Caco-2 (cell line): ENCODE measurements around the gene FAM53A. TPM values are rescaled to one million over a fixed set of nuclear protein-coding genes. Genes with fewer than 3 reads are reported as not detected.

Source experiments
- BruUV-seq: library from RNA; stranded (reverse); fragments of 400-500 nt; replicated peaks from 2 replicates; lab custom pipeline; 2021; lab: Mats Ljungman, UMichigan
- CTCF ChIA-PET: fragments of 300-600 bp; sonication (Branson Sonifier 250); formaldehyde crosslinking; loops from one replicate; lab custom pipeline; 2022; ENCODE audit warnings: antibody characterized with exemption; lab: Charles Lee
- POLR2A ChIA-PET: fragments of 300-600 bp; sonication (Branson Sonifier 250); formaldehyde crosslinking; loops from one replicate; lab custom pipeline; 2022; ENCODE audit warnings: antibody characterized with exemption; lab: Charles Lee
- DNase-seq, 2 experiments: peaks; one replicate each; pipeline versions ENCODE4 v3.0.0 to v3.0.0-alpha.2; 2020 to 2022
- H3K27me3 ChIP-seq: replicated peaks from 2 replicates; pipeline ENCODE4 v1.6.0; 2011; ENCODE audit warnings: low read length; ENCODE audit not compliant: control insufficient read depth, insufficient read depth
- H3K36me3 ChIP-seq: 2 replicates; pipeline ENCODE4 v1.5.1; 2011; ENCODE audit warnings: low read length; ENCODE audit not compliant: control insufficient read depth, insufficient read depth
- H3K4me1 ChIP-seq: fragments of 250-450 bp; sonication (Bioruptor Pico); 2 replicates; pipeline ENCODE4 v1.5.1; 2020; ENCODE audit warnings: mild to moderate bottlenecking
- H3K4me3 ChIP-seq: 2 replicates; pipeline ENCODE4 v1.5.1; 2011; ENCODE audit warnings: low read depth, mild to moderate bottlenecking, control low read depth, low read length
- H3K9me3 ChIP-seq: fragments of 250-450 bp; sonication (Bioruptor Pico); 2 replicates; pipeline ENCODE4 v1.5.1; 2020; ENCODE audit warnings: mild to moderate bottlenecking, moderate library complexity
- H3K27ac Mint-ChIP-seq: one replicate; pipeline ENCODE4 v1.8.0; 2022; ENCODE audit warnings: mixed read lengths; ENCODE audit not compliant: unreplicated experiment
- H3K27me3 Mint-ChIP-seq: one replicate; pipeline ENCODE4 v1.8.0; 2022; ENCODE audit warnings: mixed read lengths; ENCODE audit not compliant: insufficient read depth, unreplicated experiment
- H3K36me3 Mint-ChIP-seq: one replicate; pipeline ENCODE4 v1.8.0; 2022; ENCODE audit warnings: mild to moderate bottlenecking, mixed read lengths; ENCODE audit not compliant: insufficient read depth, unreplicated experiment
- H3K4me1 Mint-ChIP-seq: one replicate; pipeline ENCODE4 v1.8.0; 2022; ENCODE audit warnings: low read depth, mixed read lengths; ENCODE audit not compliant: unreplicated experiment
- H3K4me3 Mint-ChIP-seq: one replicate; pipeline ENCODE4 v1.8.0; 2022; ENCODE audit warnings: mild to moderate bottlenecking, moderate library complexity, mixed read lengths; ENCODE audit not compliant: unreplicated experiment
- H3K9me3 Mint-ChIP-seq: one replicate; pipeline ENCODE4 v1.8.0; 2022; ENCODE audit warnings: mixed read lengths; ENCODE audit not compliant: unreplicated experiment
- intact Hi-C: fragments of 100-400 bp; cut with micrococcal nuclease; formaldehyde crosslinking; loops from one replicate; pipeline ENCODE4 v1.10.0; 2022; ENCODE audit not compliant: unreplicated experiment
- total RNA-seq: library from RNA; stranded (reverse); gene quantifications from 2 replicates; pipeline ENCODE4 v1.2.3, GENCODE V29; 2022
- TF ChIP-seq, protein P1 (sequence below), 2 experiments: fragments of 200-600 bp in 1 of 2; IDR thresholded peaks; 1 replicate in 1 of 2; 2 replicates in 1 of 2; pipeline versions ENCODE4 v1.5.1 to v1.8.0; 2011 to 2022; ENCODE audit warnings: antibody characterized with exemption in 1 of 2, control low read depth in 1 of 2, inconsistent platforms in 1 of 2, low read depth in 1 of 2, low read length in 1 of 2, mild to moderate bottlenecking in 1 of 2, moderate library complexity in 1 of 2; ENCODE audit not compliant: insufficient read depth in 1 of 2, severe bottlenecking in 1 of 2, unreplicated experiment in 1 of 2

The FAM53A gene
- total RNA-seq, 1 experiment from 2014 or later, result 4.1 TPM

DNA sequence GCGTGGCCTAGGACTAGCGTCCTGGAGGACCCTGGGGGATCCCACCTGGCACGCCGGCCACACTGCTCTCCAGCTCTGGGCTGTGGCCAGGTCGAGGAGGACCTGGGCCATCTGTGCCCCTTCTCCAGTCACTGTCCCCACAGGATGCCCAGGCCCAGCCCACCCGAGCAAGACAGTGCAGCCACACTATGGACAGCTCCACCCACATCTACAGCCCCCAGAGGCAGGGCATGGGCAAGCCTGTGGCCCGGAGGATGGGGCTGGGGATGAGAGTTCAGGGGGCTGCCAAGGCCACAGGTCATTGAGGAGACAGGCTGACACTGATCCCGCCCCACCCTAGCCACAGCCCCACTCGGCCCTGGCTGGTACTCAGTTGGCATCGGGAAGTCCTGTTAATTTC is 30.3 kb downstream of the FAM53A start:
- ChIA-PET CTCF (no interaction called here), POLR2A (no interaction called here)
- no peaks in the 10 kb centered on the region for H3K4me1 Mint-ChIP-seq
- no peaks in the 10 kb centered on the region for H3K27me3 Mint-ChIP-seq
- intact Hi-C loops, result no loop called here
- Histone ChIP-seq H3K4me1 (no peaks in the 10 kb centered on the region), H3K27me3 (no peaks in the 10 kb centered on the region), H3K4me3 (no peak overlapping the region), H3K36me3 (no peaks in the 10 kb centered on the region), H3K9me3 (no peaks in the 10 kb centered on the region)
- DNase-seq, result no peak
- H3K36me3 Mint-ChIP-seq, result no peaks in the 10 kb centered on the region
- TF ChIP-seq, protein P1, sequence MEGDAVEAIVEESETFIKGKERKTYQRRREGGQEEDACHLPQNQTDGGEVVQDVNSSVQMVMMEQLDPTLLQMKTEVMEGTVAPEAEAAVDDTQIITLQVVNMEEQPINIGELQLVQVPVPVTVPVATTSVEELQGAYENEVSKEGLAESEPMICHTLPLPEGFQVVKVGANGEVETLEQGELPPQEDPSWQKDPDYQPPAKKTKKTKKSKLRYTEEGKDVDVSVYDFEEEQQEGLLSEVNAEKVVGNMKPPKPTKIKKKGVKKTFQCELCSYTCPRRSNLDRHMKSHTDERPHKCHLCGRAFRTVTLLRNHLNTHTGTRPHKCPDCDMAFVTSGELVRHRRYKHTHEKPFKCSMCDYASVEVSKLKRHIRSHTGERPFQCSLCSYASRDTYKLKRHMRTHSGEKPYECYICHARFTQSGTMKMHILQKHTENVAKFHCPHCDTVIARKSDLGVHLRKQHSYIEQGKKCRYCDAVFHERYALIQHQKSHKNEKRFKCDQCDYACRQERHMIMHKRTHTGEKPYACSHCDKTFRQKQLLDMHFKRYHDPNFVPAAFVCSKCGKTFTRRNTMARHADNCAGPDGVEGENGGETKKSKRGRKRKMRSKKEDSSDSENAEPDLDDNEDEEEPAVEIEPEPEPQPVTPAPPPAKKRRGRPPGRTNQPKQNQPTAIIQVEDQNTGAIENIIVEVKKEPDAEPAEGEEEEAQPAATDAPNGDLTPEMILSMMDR (IDR thresholded peaks at IDR 0.05; ENCODE audit: insufficient read depth in 1 of 2, low read depth in 1 of 2, low read length in 1 of 2, severe bottlenecking in 1 of 2, unreplicated experiment in 1 of 2), result no peak
- BruUV-seq, result no TSS peak
- H3K9me3 Mint-ChIP-seq, result no peaks in the 10 kb centered on the region
- H3K27ac Mint-ChIP-seq, result no peak overlapping the region
- no peak overlapping the region for H3K4me3 Mint-ChIP-seq

DNA sequence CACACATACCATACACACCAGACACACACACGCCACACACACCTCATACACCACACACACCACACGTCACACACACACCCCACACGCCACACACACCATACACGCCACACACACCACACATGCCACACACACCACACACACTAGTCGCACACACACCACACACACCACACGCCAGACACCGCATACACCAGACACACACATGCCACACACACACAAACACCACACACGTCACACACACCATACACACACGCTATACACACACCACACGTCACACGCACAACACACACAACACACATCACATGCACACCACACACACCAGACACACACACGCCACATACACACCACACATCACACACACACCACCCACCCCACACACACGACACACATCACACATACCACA is 32.0 kb downstream of the FAM53A start:
- intact Hi-C loops, result no loop called here
- DNase-seq, result no peak
- TF ChIP-seq, protein P1 (IDR thresholded peaks at IDR 0.05; ENCODE audit: insufficient read depth in 1 of 2, low read depth in 1 of 2, low read length in 1 of 2, severe bottlenecking in 1 of 2, unreplicated experiment in 1 of 2), result no peak
- ChIA-PET POLR2A (no interaction called here), CTCF (no interaction called here)
- Histone ChIP-seq H3K36me3 (no peaks in the 10 kb centered on the region), H3K9me3 (no peaks in the 10 kb centered on the region), H3K4me1 (no peaks in the 10 kb centered on the region), H3K27me3 (no peaks in the 10 kb centered on the region), H3K4me3 (no peak overlapping the region)
- Mint-ChIP-seq H3K27me3 (no peaks in the 10 kb centered on the region), H3K4me3 (no peak overlapping the region), H3K36me3 (no peaks in the 10 kb centered on the region), H3K4me1 (no peaks in the 10 kb centered on the region), H3K9me3 (no peaks in the 10 kb centered on the region), H3K27ac (no peak overlapping the region)
- no TSS peak for BruUV-seq

DNA sequence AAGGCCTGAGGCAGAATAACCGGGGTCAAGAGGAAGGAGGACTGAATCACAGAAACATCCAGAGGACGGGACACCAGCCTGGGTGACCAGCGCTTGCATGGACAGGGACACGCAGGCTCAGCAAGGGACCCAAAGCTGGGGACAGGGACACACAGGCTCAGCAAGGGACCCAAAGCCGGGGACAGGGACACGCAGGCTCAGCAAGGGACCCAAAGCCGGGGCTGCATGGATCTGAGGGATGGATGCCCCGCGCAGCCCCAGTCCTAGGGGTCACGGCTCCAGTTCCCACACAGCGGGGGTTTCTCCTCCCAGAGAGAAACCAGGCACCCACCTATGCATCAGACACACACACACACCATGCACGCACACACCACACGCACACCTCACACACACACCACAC is 32.5 kb downstream of the FAM53A start:
- no peaks in the 10 kb centered on the region for H3K4me1 ChIP-seq
- H3K4me3 ChIP-seq, result no peak overlapping the region
- POLR2A ChIA-PET, result no interaction called here
- BruUV-seq, result no TSS peak
- CTCF ChIA-PET, result no interaction called here
- Mint-ChIP-seq H3K27me3 (no peaks in the 10 kb centered on the region), H3K9me3 (no peaks in the 10 kb centered on the region), H3K4me3 (no peak overlapping the region), H3K36me3 (no peaks in the 10 kb centered on the region), H3K4me1 (no peaks in the 10 kb centered on the region), H3K27ac (no peak overlapping the region)
- H3K27me3 ChIP-seq, result no peaks in the 10 kb centered on the region
- H3K9me3 ChIP-seq, result no peaks in the 10 kb centered on the region
- no peaks in the 10 kb centered on the region for H3K36me3 ChIP-seq
- no peak for DNase-seq
- intact Hi-C loops, result no loop called here
- TF ChIP-seq, protein P1 (IDR thresholded peaks at IDR 0.05; ENCODE audit: insufficient read depth in 1 of 2, low read depth in 1 of 2, low read length in 1 of 2, severe bottlenecking in 1 of 2, unreplicated experiment in 1 of 2), result no peak
